KMS-11 (cell line): ENCODE data around the gene HOMER3.

Experiments used
- H2AFZ ChIP-seq: fragments of 200-600 bp; sonication (generic); 2 replicates; pipeline ENCODE4 v1.6.1; 2016; ENCODE audit warnings: antibody characterized with exemption, mixed run types, low read depth
- H3K27ac ChIP-seq: fragments of 200-600 bp; sonication (generic); 2 replicates; pipeline ENCODE4 v1.6.1; 2016; ENCODE audit warnings: mild to moderate bottlenecking, mixed run types
- H3K27me3 ChIP-seq: fragments of 200-600 bp; sonication (generic); 2 replicates; pipeline ENCODE4 v1.6.1; 2017; ENCODE audit warnings: mild to moderate bottlenecking, low read depth, mixed run types, moderate library complexity; ENCODE audit not compliant: insufficient read depth
- H3K36me3 ChIP-seq: fragments of 200-600 bp; sonication (generic); 2 replicates; pipeline ENCODE4 v1.6.1; 2017; ENCODE audit warnings: mild to moderate bottlenecking, mixed run types; ENCODE audit not compliant: insufficient read depth
- H3K4me1 ChIP-seq: fragments of 200-600 bp; sonication (generic); 2 replicates; pipeline ENCODE4 v1.6.1; 2016; ENCODE audit warnings: mild to moderate bottlenecking, low read depth, mixed run types; ENCODE audit not compliant: poor library complexity, severe bottlenecking
- H3K4me2 ChIP-seq: fragments of 200-600 bp; sonication (generic); 2 replicates; pipeline ENCODE4 v1.7.0; 2016; ENCODE audit warnings: mild to moderate bottlenecking, mixed run types
- H3K4me3 ChIP-seq: fragments of 200-600 bp; sonication (generic); IDR thresholded peaks from 2 replicates; pipeline ENCODE4 v1.6.1; 2017; ENCODE audit warnings: low read depth, low read length, mixed read lengths; ENCODE audit not compliant: insufficient read depth
- H3K79me2 ChIP-seq: fragments of 200-600 bp; sonication (generic); 2 replicates; pipeline ENCODE4 v1.6.1; 2016; ENCODE audit warnings: low read depth, mixed run types; ENCODE audit not compliant: insufficient read depth
- H3K9ac ChIP-seq: fragments of 200-600 bp; sonication (generic); 2 replicates; pipeline ENCODE4 v1.6.1; 2016; ENCODE audit warnings: mild to moderate bottlenecking, mixed run types
- H4K20me1 ChIP-seq: fragments of 200-600 bp; sonication (generic); 2 replicates; pipeline ENCODE4 v1.6.1; 2016; ENCODE audit warnings: mild to moderate bottlenecking, mixed run types; ENCODE audit not compliant: insufficient read depth
- CTCF ChIP-seq: fragments of 200-600 bp; sonication (generic); conservative IDR thresholded peaks from 2 replicates; pipeline ENCODE4 v1.6.1; 2017; ENCODE audit warnings: low read depth, mild to moderate bottlenecking, antibody characterized with exemption, low read length, moderate library complexity, mixed read lengths

The HOMER3 gene

GRCh38 chr19:18931316-18932162, 9.5 kb downstream of the HOMER3 start:
- Histone ChIP-seq H3K27me3 (no peaks in the 10 kb centered on the region), H3K4me3 (no peak overlapping the region), H3K36me3 (no peaks in the 10 kb centered on the region), H4K20me1 (no peaks in the 10 kb centered on the region), H3K4me1 (no peaks in the 10 kb centered on the region), H2AFZ (no peak overlapping the region), H3K9ac (no peak overlapping the region), H3K27ac (no peak overlapping the region), H3K79me2 (no peaks in the 10 kb centered on the region), H3K4me2 (no peak overlapping the region)
- no peak for TF ChIP-seq CTCF

GRCh38 chr19:18929311-18929710, 11.7 kb downstream of the HOMER3 start:
- Histone ChIP-seq H3K27me3 (no peaks in the 10 kb centered on the region), H3K27ac (no peak overlapping the region), H3K79me2 (no peaks in the 10 kb centered on the region), H2AFZ (no peak overlapping the region), H3K36me3 (peaks cover 2% of the 10 kb centered on the region; the same call in 1 of the 2 replicates), H4K20me1 (no peaks in the 10 kb centered on the region), H3K4me1 (no peaks in the 10 kb centered on the region), H3K4me2 (no peak overlapping the region), H3K4me3 (no peak overlapping the region), H3K9ac (no peak overlapping the region)
- no peak for TF ChIP-seq CTCF

- Histone ChIP-seq H4K20me1 (no peaks in the 10 kb centered on the region), H3K9ac (no peak overlapping the region), H3K4me3 (no peak overlapping the region), H3K4me2 (no peak overlapping the region), H3K27ac (no peak overlapping the region), H3K36me3 (peaks cover 3% of the 10 kb centered on the region; the same call in 1 of the 2 replicates), H2AFZ (no peak overlapping the region), H3K79me2 (no peaks in the 10 kb centered on the region), H3K4me1 (no peaks in the 10 kb centered on the region), H3K27me3 (no peaks in the 10 kb centered on the region)
- no peak for TF ChIP-seq CTCF
These were observed 12.8 kb downstream of the HOMER3 start for GRCh38 chr19:18928018-18928805.

GRCh38 chr19:18924684-18925213, 16.3 kb downstream of the HOMER3 start:
- no peak overlapping the region for H2AFZ ChIP-seq
- H3K4me1 ChIP-seq = no peaks in the 10 kb centered on the region
- no peak overlapping the region for H3K27ac ChIP-seq
- TF ChIP-seq CTCF = no peak
- H3K27me3 ChIP-seq = no peaks in the 10 kb centered on the region
- peaks cover 20% of the 10 kb centered on the region for H3K79me2 ChIP-seq
- no peak overlapping the region for H3K9ac ChIP-seq
- H3K4me2 ChIP-seq = no peak overlapping the region
- H4K20me1 ChIP-seq = no peaks in the 10 kb centered on the region
- peaks cover 3% of the 10 kb centered on the region; the same call in 1 of the 2 replicates for H3K36me3 ChIP-seq
- no peak overlapping the region for H3K4me3 ChIP-seq
